ENCODE data around the gene TNNT1. TPM values are rescaled to one million over a fixed set of nuclear protein-coding genes. Genes with fewer than 3 reads are reported as not detected.

Gene TNNT1
- total RNA-seq, 2 donors from 2014 or later = 22.9 to 66.7 TPM

GRCh38 chr19:55105237-55105636 is 43.8 kb downstream of the TNNT1 start:
- peaks cover 8% of the 10 kb centered on the region for H3K9me3 Mint-ChIP-seq
- no peak overlapping the region for H3K27ac Mint-ChIP-seq
- no peak for DNase-seq
- H3K4me1 Mint-ChIP-seq = no peaks in the 10 kb centered on the region
- no peak overlapping the region for H3K4me3 Mint-ChIP-seq
- no peak for TF ChIP-seq CTCF (conservative IDR thresholded peaks at IDR 0.05)
- Histone ChIP-seq H3K27ac (ENCODE audit: low read depth, low read length) (no peak overlapping the region), H3K36me3 (ENCODE audit: control insufficient read depth, insufficient read depth, low read length) (peaks cover 12% of the 10 kb centered on the region), H3K4me3 (ENCODE audit: low read length) (no peak overlapping the region), H3K9me3 (ENCODE audit: control insufficient read depth, low read length) (peaks cover 5% of the 10 kb centered on the region), H3K27me3 (ENCODE audit: control insufficient read depth, insufficient read depth, low read length, poor library complexity, severe bottlenecking) (no peaks in the 10 kb centered on the region), H3K4me1 (ENCODE audit: control insufficient read depth, insufficient read depth, low read length) (no peaks in the 10 kb centered on the region), H3K9ac (ENCODE audit: extremely low read depth, low read length, poor library complexity, severe bottlenecking) (no peak overlapping the region)
- 80 to 89% methylated on average over 2 of the region's 2 CpGs for WGBS, 2 experiments (ENCODE audit: insufficient coverage in 1 of 2, insufficient read length in 1 of 2)
- no peaks in the 10 kb centered on the region for H3K27me3 Mint-ChIP-seq (ENCODE audit: insufficient read depth)
- peaks cover 42% of the 10 kb centered on the region for H3K36me3 Mint-ChIP-seq (ENCODE audit: low read depth)

GRCh38 chr19:55103190-55103589 is 45.8 kb downstream of the TNNT1 start:
- Mint-ChIP-seq H3K27ac (no peak overlapping the region), H3K9me3 (peaks cover 8% of the 10 kb centered on the region), H3K36me3 (ENCODE audit: low read depth) (peaks cover 31% of the 10 kb centered on the region), H3K4me1 (no peaks in the 10 kb centered on the region), H3K4me3 (no peak overlapping the region), H3K27me3 (ENCODE audit: insufficient read depth) (no peaks in the 10 kb centered on the region)
- H3K27me3 ChIP-seq (ENCODE audit: control insufficient read depth, insufficient read depth, low read length, poor library complexity, severe bottlenecking) = no peaks in the 10 kb centered on the region
- H3K4me3 ChIP-seq (ENCODE audit: low read length) = no peak overlapping the region
- no peak overlapping the region for H3K27ac ChIP-seq (ENCODE audit: low read depth, low read length)
- peaks cover 8% of the 10 kb centered on the region for H3K36me3 ChIP-seq (ENCODE audit: control insufficient read depth, insufficient read depth, low read length)
- no peak for TF ChIP-seq CTCF (conservative IDR thresholded peaks at IDR 0.05)
- no peaks in the 10 kb centered on the region for H3K4me1 ChIP-seq (ENCODE audit: control insufficient read depth, insufficient read depth, low read length)
- H3K9me3 ChIP-seq (ENCODE audit: control insufficient read depth, low read length) = peaks cover 5% of the 10 kb centered on the region
- WGBS, 2 experiments (ENCODE audit: insufficient coverage in 1 of 2, insufficient read length in 1 of 2) = 94 to 97% methylated on average over 7 to 9 of the region's 9 CpGs
- no peak for DNase-seq
- no peak overlapping the region for H3K9ac ChIP-seq (ENCODE audit: extremely low read depth, low read length, poor library complexity, severe bottlenecking)

- no peaks in the 10 kb centered on the region for H3K27me3 ChIP-seq (ENCODE audit: control insufficient read depth, insufficient read depth, low read length, poor library complexity, severe bottlenecking)
These were observed 47.7 kb downstream of the TNNT1 start for GRCh38 chr19:55101261-55101660.

More at GRCh38 chr19:55101261-55101660, 47.7 kb downstream of the TNNT1 start:
- Histone ChIP-seq H3K9ac (ENCODE audit: extremely low read depth, low read length, poor library complexity, severe bottlenecking) (no peak overlapping the region), H3K27ac (ENCODE audit: low read depth, low read length) (no peak overlapping the region), H3K36me3 (ENCODE audit: control insufficient read depth, insufficient read depth, low read length) (peaks cover 8% of the 10 kb centered on the region), H3K4me1 (ENCODE audit: control insufficient read depth, insufficient read depth, low read length) (no peaks in the 10 kb centered on the region), H3K9me3 (ENCODE audit: control insufficient read depth, low read length) (peaks cover 5% of the 10 kb centered on the region), H3K4me3 (ENCODE audit: low read length) (no peak overlapping the region)
- no peak for TF ChIP-seq CTCF (conservative IDR thresholded peaks at IDR 0.05)
- Mint-ChIP-seq H3K27me3 (ENCODE audit: insufficient read depth) (no peaks in the 10 kb centered on the region), H3K27ac (no peak overlapping the region), H3K4me3 (no peak overlapping the region), H3K9me3 (peaks cover 8% of the 10 kb centered on the region), H3K4me1 (no peaks in the 10 kb centered on the region), H3K36me3 (ENCODE audit: low read depth) (peaks cover 29% of the 10 kb centered on the region)
- no peak for DNase-seq
- 87 to 88% methylated on average over 8 to 10 of the region's 10 CpGs for WGBS, 2 experiments (ENCODE audit: insufficient coverage in 1 of 2, insufficient read length in 1 of 2)

Measured in endodermal cell (in vitro differentiated cells).